Prostate gland (tissue), 2 donors: ENCODE results near the gene CFHR4. TPM values are rescaled to one million over a fixed set of nuclear protein-coding genes. Genes with fewer than 3 reads are reported as not detected.
"Not testable (repeated sequence)": the region's sequence is repeated elsewhere in the genome, so short reads cannot be mapped to it uniquely, and the experiment has no call there.

Source experiments
- DNase-seq: peaks from one replicate; pipeline ENCODE4 v3.0.0-alpha.2; 2019; ENCODE audit warnings: low spot score
- H3K27ac ChIP-seq, 2 donors: fragments of 200-600 bp; sonication (generic); 2 replicates each; pipeline ENCODE4 v1.5.1; 2017 to 2019
- H3K27me3 ChIP-seq: fragments of 200-600 bp; sonication (generic); replicated peaks from 2 replicates; pipeline ENCODE4 v1.5.1; 2019; ENCODE audit not compliant: insufficient read depth
- H3K36me3 ChIP-seq, 2 donors: fragments of 200-600 bp; sonication (generic); 1 replicate in 1 of 2; 2 replicates in 1 of 2; pipeline versions ENCODE4 v1.5.1 to v1.8.1; 2017 to 2019
- H3K4me1 ChIP-seq: fragments of 200-600 bp; sonication (generic); replicated peaks from 2 replicates; pipeline ENCODE4 v1.5.1; 2019
- H3K4me3 ChIP-seq, 2 donors: fragments of 200-600 bp; sonication (generic); 2 replicates each; pipeline ENCODE4 v1.5.1; 2017 to 2019
- H3K9me3 ChIP-seq: fragments of 200-600 bp; sonication (generic); 2 replicates; pipeline ENCODE4 v1.5.1; 2017
- CTCF ChIP-seq, 4 experiments: fragments of 200-600 bp in 2 of 4; fragments of 450-650 bp in 2 of 4; sonication (generic) in 2 of 4; IDR thresholded peaks; 1 replicate in 3 of 4; 2 replicates in 1 of 4; pipeline ENCODE4 v1.5.1; 2016 to 2019; ENCODE audit warnings: antibody characterized with exemption in 4 of 4, mild to moderate bottlenecking in 2 of 4, moderate library complexity in 2 of 4
- POLR2A ChIP-seq: fragments of 450-650 bp; IDR thresholded peaks from one replicate; pipeline ENCODE4 v1.6.1; 2016; ENCODE audit warnings: antibody characterized with exemption, mild to moderate bottlenecking
- POLR2AphosphoS5 ChIP-seq: sonication (generic); formaldehyde crosslinking; IDR thresholded peaks from one replicate; pipeline ENCODE4 v1.6.1; 2017; ENCODE audit warnings: antibody characterized with exemption
- WGBS: methylation state at CpG from one replicate; pipeline ENCODE4 v1.1.5; 2018; 5-methylcytosine and 5-hydroxymethylcytosine counted together
- intact Hi-C: fragments of 100-400 bp; cut with DNase I; formaldehyde crosslinking; loops from one replicate; pipeline ENCODE4 v1.14.2; 2022
- total RNA-seq, 2 donors: library from RNA; depleted of rRNA; stranded (reverse); fragments of >200 nt; gene quantifications; one replicate each; pipeline ENCODE4 v1.1.0, GENCODE V29; 2016

CFHR4 gene
- total RNA-seq, 2 donors from 2014 or later, result not detected

GRCh38 chr1:196897158-196897828 lies 9.4 kb downstream of the CFHR4 start:
- TF ChIP-seq POLR2AphosphoS5, result no peak
- TF ChIP-seq CTCF (IDR thresholded peaks at IDR 0.05), result no peak
- no peak for TF ChIP-seq POLR2A
- WGBS, result 36% methylated on average over 26 of the region's 26 CpGs
- Histone ChIP-seq H3K4me1 (no peaks in the 10 kb centered on the region), H3K27ac (no peak overlapping the region), H3K36me3 (no peaks in the 10 kb centered on the region), H3K9me3 (no peaks in the 10 kb centered on the region), H3K4me3 (no peak overlapping the region), H3K27me3 (no peaks in the 10 kb centered on the region)
- no peak for DNase-seq
- intact Hi-C loops, result no loop called here

GRCh38 chr1:196902344-196902743 lies 14.5 kb downstream of the CFHR4 start:
- DNase-seq, result no peak
- no peak overlapping the region for H3K4me3 ChIP-seq

GRCh38 chr1:196910215-196910614 lies 22.4 kb downstream of the CFHR4 start:
- H3K27me3 ChIP-seq, result no peaks in the 10 kb centered on the region
- H3K9me3 ChIP-seq, result no peaks in the 10 kb centered on the region
- over 99% methylated on average over 2 of the region's 2 CpGs for WGBS
- H3K4me3 ChIP-seq, result no peak overlapping the region
- H3K27ac ChIP-seq, result no peak overlapping the region
- DNase-seq, result no peak
- TF ChIP-seq POLR2A (no peak), CTCF (IDR thresholded peaks at IDR 0.05) (peak in 1 of 4 experiments; percentile 7)
- H3K36me3 ChIP-seq, result no peaks in the 10 kb centered on the region
- intact Hi-C loops, result no loop called here
- H3K4me1 ChIP-seq, result no peaks in the 10 kb centered on the region

More at GRCh38 chr1:196902344-196902743, 14.5 kb downstream of the CFHR4 start:
- Histone ChIP-seq H3K27me3 (no peaks in the 10 kb centered on the region), H3K4me1 (no peaks in the 10 kb centered on the region), H3K9me3 (no peaks in the 10 kb centered on the region), H3K27ac (no peak overlapping the region), H3K36me3 (no peaks in the 10 kb centered on the region)
- no peak for TF ChIP-seq POLR2A
- no peak for TF ChIP-seq CTCF (IDR thresholded peaks at IDR 0.05)
- WGBS, result 67% methylated on average over 2 of the region's 2 CpGs
- intact Hi-C loops, result no loop called here

GRCh38 chr1:196912283-196912682 lies 24.4 kb downstream of the CFHR4 start:
- intact Hi-C loops, H3K27me3 ChIP-seq, H3K9me3 ChIP-seq, H3K36me3 ChIP-seq, H3K27ac ChIP-seq, DNase-seq, H3K4me3 ChIP-seq, H3K4me1 ChIP-seq: not testable (repeated sequence)
- 50% methylated on average over 5 of the region's 5 CpGs for WGBS

- intact Hi-C loops, result not testable (repeated sequence)
Measured at GRCh38 chr1:196926839-196927238, 39.0 kb downstream of the CFHR4 start.

GRCh38 chr1:196932853-196933252 lies 45.0 kb downstream of the CFHR4 start:
- intact Hi-C loops, H3K27me3 ChIP-seq, DNase-seq, H3K4me3 ChIP-seq, H3K4me1 ChIP-seq, H3K9me3 ChIP-seq, H3K36me3 ChIP-seq, H3K27ac ChIP-seq: not testable (repeated sequence)
- WGBS, result 83% methylated on average over 2 of the region's 2 CpGs

More at GRCh38 chr1:196926839-196927238, 39.0 kb downstream of the CFHR4 start:
- not testable (repeated sequence) for H3K36me3 ChIP-seq, H3K4me1 ChIP-seq, H3K27me3 ChIP-seq, H3K27ac ChIP-seq, DNase-seq, H3K4me3 ChIP-seq, H3K9me3 ChIP-seq
- WGBS, result 84% methylated on average over 1 of the region's 1 CpG
